GM19238 (cell line): ENCODE measurements around the gene DENND1B.
"Not testable (repeated sequence)": the region's sequence is repeated elsewhere in the genome, so short reads cannot be mapped to it uniquely, and the experiment has no call there.

Experiments
- DNase-seq: peaks from one replicate; pipeline ENCODE4 v3.0.0; 2011; ENCODE audit warnings: low spot score; ENCODE audit not compliant: insufficient read length

DENND1B gene

DNA sequence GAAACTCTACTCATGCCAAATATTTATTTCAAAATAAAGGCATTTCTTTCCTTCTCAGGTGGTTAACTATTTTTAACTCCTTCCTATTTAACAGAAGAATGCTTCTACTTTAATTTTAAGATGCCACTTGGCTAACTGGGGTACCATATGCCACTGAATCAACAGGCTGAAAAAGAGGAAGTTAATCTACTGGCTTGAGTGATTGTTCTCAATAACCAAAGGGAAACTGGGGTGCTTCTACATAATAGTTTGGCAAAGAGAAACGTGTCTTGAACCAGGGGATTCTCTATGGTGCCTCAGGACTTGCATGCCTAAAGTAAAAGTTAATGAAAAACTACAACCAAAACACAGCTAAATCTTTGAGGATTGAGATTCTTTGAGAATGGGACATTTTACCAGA, 142.6 kb downstream of the DENND1B start:
- DNase-seq, result no peak

DNA sequence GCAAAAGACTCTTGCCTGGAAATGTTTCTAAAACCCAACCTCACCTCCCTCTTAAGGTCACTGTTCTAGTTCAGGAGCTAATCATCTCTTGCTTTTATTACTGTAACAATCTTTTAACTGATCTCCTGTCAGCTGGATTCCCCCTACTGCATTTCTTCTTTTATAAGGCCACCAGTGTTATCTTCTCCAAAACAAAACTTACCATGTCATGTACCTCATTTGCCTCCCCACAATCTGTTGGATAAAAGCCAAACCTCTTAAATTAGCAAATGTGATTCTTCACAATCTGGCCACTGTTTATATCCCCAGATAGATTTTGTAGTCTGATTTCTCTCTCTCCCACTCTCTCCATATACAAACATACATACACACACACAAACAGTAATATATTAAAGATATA, 143.3 kb downstream of the DENND1B start:
- no peak for DNase-seq

DNA sequence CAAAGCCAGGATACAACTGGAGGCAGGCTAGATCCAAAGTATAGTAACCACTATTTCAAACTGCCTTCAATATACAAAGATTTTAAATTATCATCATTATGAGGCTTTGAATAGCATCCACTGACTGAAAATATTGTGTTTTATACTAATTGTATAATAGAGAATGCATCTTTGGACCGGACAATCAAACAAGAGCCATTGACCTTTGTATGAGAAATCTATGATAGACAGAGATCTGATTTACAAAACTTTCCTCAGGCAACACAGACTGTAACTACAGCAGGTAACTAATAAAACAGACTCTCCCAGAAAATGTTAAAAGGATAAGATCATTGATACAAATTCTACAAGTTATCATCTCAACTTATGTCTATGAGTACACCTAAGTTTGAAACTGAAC, 152.9 kb downstream of the DENND1B start:
- no peak for DNase-seq

DNA sequence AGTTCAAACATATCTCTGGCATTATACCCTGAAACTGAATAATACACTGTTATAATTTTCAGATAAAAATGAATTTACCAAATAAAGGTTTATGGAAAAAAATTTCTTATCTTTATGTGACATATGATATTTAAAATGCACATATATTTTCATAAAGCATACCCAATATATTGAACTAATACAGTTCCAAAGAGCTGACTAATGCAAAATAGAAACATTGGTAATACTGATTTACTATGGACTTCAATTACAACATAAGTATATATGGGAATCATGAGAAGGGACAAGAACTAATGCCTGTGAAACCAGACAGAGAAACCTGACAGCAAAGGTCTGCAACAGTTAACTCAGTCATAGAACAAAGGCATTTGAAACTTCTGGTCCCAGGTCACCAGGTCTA, 153.5 kb downstream of the DENND1B start:
- DNase-seq, result no peak

DNA sequence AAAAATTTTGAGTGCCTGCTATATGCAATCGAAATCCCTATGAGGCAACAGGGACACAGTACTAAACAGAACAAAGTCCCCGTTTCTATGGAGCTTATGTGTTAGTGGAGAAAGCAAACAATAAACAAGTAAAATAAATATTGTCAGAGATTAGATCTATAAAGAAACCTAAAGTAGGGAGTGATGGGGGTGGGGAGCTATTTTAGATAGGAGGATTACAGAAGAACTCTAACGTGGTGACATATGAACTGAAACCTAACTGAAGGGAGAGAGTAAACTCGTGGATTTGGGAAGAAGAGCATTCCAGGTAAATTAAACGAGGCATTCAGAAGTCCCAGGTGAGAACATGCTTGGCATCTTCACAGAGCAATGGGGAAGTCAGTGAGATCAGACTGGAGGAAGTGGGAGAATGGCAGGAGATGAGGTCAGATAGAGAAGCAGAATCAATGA, 154.5 kb downstream of the DENND1B start:
- DNase-seq, result no peak

DNA sequence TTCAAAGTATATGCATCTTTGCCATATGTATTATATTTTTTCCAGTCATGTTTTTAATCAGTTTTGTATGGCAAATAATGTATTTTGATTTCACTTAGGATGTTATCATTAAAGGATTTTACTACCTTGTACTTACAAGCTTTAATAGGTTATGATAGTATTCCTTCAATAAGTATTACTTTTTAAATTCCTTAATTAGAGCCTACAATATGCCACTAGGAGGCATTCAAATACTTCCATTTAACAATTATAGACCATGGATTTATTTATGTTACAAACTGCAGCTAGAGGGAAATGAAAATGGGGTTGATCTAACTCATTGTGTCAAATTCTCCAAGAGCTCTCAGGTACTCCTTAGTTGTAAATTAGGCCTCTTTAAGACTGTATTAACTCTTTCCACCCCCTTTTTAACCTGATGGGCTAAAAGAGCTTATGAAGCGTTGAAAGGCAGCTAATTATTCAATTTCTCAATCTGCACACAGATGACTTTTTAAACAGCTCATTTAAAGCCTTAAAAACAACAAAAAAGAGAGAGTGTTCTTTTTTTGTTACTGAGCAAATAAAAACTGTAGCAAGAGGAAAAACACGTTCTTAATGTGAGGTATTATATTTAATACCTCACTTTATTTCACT, 156.2 kb downstream of the DENND1B start:
- DNase-seq, result no peak

DNA sequence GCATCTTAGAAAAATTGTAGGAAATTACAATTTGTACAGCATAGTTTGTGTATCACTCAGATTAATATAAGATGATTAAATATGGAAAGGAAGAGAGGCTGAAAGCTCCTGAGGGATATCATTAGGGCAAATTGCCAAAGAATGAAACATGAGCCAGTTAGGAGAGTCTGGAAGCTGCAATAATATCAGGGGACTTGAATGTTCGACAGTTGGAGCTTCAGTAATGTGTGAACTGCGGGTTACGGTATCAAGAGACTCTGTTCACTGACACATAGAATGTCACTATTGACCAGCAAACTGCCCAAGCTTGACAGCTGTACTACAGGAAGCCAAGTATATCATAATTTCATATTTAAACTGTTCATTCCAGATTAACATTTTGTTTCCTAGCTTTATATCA, 157.2 kb downstream of the DENND1B start:
- no peak for DNase-seq

DNA sequence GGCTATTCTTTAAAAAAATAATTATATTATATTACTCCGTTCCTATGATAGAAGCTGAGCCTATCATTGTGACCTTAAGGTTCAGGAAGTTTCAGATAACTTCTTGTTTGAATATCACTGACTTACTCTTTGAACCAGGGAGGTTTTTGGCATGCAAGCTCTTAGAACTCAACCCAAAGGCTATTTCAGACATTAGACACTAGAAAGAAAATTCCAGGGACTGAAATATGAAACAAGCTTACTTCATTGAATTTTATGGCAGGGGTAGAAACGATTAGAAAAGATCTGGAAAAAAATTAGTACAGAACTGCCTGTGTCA, 159.6 kb downstream of the DENND1B start:
- no peak for DNase-seq

DNA sequence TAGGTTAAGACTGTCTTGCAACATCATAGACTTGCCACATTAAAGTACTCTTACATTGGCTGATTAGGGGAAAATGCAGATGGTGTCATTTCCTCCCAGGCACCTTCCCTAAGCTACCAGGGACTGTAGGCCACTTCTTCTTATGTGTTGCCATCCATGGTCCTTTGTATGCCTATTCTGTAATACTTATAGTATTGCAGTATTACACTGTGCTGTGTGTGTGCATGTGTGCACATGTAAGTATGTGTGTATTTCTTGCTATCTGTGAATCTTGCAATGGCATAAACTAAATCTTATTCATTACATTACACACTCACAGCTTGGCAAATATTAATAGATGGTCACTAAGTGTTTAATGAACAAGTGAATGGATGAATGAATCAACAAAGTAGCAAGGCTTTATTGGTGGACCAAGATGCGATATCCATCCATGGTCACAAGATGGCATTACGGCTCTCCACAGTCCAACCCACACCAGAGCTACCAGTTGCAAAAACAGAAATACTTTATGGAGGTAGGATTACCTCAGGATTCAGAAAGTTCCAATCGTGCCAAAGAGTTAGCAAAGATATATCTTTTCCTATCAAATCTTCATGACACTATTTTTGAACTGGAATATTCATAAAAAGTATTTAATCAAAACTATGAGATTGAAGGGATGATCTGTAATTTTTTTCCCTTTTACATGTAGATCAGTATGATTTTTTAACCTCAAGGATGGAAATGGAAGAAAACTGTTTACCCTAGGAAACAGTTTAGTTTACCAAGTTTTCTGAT, 160.2 kb downstream of the DENND1B start:
- DNase-seq, result no peak

DNA sequence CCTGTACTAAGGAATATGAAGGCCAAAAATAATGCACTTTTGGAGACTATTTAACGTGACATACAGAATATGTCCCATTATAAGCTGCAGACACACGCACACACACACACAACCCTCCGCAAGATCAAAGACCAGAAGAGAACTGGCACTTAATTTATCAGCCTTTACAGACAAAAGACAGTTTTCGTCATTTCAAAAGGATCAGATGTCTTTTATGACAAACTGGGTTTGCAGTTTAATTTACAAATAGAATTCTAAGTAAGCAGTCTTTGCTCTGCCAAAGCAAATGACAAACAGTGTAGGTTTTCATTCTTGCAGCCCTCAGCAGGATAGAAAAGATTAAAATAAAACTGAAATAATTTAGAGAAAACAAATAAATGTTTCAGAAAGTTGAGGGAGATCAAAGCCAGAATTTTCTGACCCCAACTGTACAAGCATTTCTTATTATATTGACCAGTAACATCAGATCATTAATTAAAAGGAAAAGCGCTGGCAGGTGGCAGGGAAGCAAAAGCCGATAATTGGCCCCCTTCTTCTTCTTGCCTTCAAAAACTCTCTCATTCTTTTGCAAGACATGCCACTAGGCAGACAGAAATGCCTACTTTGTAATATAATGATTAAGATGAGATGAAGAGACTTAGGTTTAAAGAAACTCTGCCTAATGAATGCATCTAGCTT, 169.0 kb downstream of the DENND1B start:
- DNase-seq, result no peak

DNA sequence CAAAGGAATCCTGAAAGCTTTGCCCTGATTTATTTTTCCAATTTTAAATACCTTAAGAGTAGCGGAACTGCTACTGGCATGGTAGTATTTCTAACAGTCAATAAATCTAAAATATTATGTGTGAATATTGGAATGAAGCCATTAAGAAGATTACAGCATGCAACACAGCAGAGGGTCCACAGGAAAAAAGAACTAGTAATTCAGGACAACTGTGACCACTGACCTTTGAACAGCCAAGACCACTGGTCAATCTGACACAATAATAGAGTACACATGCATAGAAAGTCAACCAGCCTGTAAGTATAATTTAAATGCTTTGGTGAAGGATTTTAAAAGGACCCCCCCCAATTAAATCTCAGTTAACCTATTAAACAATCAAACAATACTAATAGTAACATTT, 171.0 kb downstream of the DENND1B start:
- DNase-seq, result no peak

DNA sequence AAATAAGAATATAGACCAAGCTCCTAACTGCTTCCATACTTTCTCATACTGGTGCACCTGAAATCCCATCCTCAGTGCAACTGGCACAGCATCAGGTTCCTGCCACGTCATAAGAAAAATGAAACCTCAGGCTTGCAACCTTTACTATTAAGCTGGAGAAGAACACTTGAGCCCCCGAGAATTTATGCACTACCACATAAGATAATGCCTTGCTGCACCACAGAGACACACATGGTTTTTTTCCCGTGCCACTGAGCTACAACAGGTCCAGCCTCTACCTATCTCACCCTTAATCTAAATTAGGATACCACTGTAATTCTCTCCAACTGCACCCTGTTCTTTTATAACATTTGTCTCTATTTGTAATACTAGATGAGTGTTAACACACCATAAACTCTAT, 174.5 kb downstream of the DENND1B start:
- no peak for DNase-seq

DNA sequence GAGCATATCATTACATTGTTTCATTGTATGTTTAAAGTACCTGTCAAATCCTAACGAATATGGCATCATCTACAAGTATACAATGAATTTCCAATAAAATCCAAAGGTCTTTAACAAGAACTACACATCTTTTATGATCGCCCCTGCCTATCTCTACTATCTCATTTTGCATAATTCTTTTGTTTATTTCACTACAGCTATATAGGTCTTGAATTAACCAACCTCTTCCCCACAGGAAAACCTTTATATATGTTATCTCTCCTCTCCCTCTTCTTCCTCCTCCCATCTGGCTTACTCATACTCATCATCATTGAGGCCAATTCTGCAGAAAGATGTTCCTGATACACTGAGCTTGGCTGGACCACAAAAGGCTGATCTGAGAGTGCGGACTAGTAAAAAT, 175.5 kb downstream of the DENND1B start:
- DNase-seq, result no peak

DNA sequence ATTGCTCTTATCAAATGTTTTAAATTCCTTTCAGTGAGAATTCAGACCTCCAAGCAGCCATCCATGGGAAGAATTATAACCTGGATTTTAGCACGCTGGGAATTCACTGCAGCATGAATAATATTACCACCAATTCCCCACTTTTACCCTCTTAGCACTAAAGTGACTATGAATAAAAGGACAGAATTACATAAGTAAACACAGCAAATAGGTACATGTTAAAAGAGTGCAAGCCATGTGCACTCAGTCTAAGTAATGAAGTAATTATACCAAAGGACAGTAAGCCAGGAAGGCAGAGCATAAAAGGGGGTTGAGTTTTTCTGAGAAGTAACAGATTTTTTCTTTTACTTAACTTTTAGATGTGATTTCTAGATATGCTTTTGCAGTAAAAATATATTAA, 176.3 kb downstream of the DENND1B start:
- DNase-seq, result no peak

DNA sequence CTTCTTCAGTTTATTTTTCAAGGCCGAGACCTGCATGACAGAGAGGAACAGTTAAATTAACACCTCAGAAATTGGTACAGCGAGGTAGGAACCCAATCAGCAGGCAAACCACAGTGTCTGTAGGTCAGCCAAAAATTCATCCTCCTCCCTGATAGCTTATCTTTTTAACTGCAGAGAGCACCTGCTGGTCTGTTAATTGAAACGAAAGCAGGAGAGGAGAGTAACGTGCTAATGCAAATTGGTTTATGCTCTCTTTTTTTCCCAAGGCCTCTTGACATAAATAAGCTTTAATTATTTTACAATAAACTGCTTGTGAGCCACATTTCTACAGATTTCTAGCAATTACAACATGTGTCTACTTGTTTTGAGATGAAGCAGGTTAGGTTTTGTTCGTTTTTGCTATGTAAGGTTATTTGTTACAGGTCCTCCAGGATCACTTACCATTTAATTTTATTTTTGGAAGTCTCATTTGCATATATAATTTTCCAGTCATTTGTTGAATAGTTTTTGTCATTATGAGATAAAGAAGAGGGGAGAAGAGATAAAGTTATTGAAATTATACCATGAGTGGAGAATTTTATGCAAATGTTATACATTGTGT, 179.9 kb downstream of the DENND1B start:
- no peak for DNase-seq

DNA sequence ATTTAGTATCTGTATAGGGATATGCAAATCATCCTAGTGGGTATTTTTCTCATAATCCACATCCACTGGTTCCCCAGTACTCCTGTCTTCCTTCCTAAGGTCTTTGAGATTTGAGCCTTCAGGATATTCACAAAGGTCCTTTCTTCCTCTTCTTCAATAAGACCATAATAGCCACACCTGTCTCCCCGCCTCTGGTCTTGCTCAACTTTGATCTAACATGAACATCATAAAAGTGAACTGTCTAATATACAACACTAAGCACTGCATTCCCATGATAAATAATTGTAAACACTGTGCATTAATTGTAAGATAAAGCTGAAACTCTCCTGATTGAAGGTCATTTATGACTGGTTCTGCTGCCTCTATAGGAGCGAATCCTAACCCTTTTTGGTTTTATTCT, 184.6 kb downstream of the DENND1B start:
- no peak for DNase-seq

DNA sequence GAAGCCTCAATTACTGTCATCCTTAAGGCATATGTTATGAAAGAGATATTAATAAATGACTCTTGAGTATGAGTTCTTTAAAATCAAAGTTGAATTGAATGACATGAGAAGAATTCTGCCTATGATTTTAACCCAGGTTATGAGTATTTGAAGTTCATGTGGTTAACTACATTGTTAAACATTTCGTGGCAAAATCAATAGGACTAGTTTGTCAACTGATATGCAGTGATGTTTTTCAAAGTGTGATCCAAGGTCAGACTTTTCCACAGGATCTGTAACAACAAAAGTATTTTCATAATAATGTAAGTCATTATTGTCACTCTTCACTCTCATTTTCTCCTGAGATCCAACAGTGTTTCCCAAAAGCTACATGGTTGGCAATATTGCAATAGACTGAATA, 189.5 kb downstream of the DENND1B start:
- DNase-seq, result no peak

DNA sequence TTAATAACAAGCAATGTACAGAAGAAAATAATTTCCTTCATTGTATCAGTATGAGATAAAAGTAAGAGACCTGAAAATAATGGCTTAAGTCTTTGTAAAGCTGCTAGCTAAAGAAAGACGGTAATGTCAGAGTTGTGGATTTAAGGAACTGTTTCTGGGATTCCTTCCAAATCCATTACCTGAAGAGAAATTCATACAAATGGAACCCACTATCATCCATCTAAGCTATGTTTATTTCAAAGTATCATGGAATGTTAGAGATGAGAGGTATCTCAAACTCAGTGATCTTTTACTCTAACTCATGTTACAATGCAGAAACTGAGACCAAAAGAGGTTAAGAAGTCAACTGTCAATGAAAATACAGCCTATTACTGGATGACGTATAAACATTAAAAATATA, 197.7 kb downstream of the DENND1B start:
- no peak for DNase-seq

DNA sequence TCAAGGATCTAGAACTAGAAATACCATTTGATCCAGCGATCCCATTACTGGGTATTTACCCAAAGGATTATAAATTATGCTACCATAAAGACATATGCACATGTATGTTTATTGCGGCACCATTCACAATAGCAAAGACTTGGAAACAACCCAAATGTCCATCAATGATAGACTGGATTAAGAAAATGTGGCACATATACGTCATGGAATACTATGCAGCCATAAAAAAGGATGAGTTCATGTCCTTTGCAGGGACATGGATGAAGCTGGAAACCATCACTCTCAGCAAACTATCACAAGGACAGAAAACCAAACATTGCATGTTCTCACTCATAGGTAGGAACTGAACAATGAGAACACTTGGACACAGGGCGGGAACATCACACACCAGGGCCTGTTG, 199.7 kb downstream of the DENND1B start:
- DNase-seq, result not testable (repeated sequence)

DNA sequence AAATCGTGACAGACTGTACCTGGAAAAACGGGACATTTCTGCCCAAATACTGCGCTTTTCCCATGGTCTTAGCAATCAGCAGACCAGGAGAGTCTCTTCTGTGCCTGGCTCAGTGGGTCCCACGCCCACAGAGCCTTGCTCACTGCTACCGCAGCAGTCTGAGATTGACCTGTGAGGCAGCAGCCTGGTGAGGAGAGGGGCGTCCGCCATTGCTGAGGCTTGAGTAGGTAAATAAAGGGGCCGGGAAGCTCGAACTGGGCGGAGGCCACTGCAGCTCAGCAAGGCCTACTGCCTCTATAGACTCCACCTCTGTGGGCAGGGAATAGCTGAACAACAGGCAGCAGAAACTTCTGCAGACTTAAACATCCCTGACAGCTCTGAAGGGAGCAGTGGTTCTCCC, 203.1 kb downstream of the DENND1B start:
- DNase-seq, result no peak

DNA sequence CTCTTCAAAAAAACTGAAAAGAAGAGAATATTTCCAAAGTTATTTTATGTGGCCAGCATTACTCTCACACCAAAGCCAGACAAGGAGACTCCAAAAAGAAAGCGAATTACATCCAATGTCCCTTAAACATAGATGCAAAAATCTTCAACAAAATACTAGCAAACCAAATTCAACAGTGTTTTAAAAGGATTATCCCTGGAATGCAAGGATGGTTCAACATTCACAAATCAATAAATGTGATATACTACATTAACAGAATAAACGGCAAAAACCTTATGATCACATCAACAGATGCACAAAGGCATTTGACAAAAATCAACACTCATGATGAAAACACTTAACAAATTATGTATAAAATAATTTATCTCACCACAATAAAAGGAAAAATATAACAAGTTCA, 207.8 kb downstream of the DENND1B start:
- no peak for DNase-seq

DNA sequence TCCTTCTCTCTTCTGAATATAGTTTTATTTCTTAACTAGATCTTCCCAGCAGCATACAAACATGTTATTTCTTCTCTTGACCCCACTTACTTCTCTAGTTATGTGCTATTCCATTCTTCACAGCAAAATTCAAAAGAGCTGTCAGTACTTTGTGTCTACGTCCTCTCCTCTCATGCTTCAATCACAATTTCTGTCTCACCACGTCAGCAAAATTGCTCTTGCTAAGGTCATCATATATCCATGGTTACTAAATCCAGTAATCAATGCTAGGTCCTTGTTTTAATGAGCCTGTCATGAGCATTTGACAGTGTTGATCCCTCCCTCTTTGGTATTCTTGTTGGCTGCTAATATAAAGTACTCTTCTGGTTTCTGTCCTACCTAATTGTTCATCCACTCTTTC, 214.2 kb downstream of the DENND1B start:
- no peak for DNase-seq
